Small intestine (tissue), 7 donors: Measurements from ENCODE around the gene POC1A. TPM values are rescaled to one million over a fixed set of nuclear protein-coding genes. Genes with fewer than 3 reads are reported as not detected.

Experiments
- DNase-seq, 2 donors: peaks; one replicate each; pipeline versions ENCODE4 v3.0.0 to v3.0.0-alpha.2; 2013
- FAIRE-seq: peaks from 2 replicates; lab custom pipeline; 2012; peaks lifted over from hg19 to GRCh38; lab: Jason Lieb, UNC
- H3K27ac ChIP-seq, 3 donors: one replicate each; pipeline ENCODE4 v1.5.1; 2013; ENCODE audit warnings: low read length in 2 of 3, mild to moderate bottlenecking in 2 of 3, control low read depth in 1 of 3, inconsistent platforms in 1 of 3, low read depth in 1 of 3, moderate library complexity in 1 of 3
- H3K27me3 ChIP-seq, 3 donors: one replicate each; pipeline ENCODE4 v1.6.1; 2013; ENCODE audit warnings: low read length in 3 of 3, inconsistent platforms in 1 of 3; ENCODE audit not compliant: control insufficient read depth in 3 of 3, insufficient read depth in 3 of 3
- H3K36me3 ChIP-seq, 3 donors: one replicate each; pipeline ENCODE4 v1.6.1; 2013; ENCODE audit warnings: low read length in 3 of 3, inconsistent platforms in 1 of 3, low read depth in 1 of 3, mild to moderate bottlenecking in 1 of 3, moderate library complexity in 1 of 3; ENCODE audit not compliant: control insufficient read depth in 3 of 3, insufficient read depth in 2 of 3
- H3K4me1 ChIP-seq, 3 donors: one replicate each; pipeline ENCODE4 v1.6.1; 2013; ENCODE audit warnings: low read length in 2 of 3, inconsistent platforms in 1 of 3, low read depth in 1 of 3, mild to moderate bottlenecking in 1 of 3, moderate library complexity in 1 of 3; ENCODE audit not compliant: control insufficient read depth in 3 of 3, insufficient read depth in 2 of 3
- H3K4me3 ChIP-seq, 3 donors: one replicate each; pipeline ENCODE4 v1.5.1; 2013; ENCODE audit warnings: low read length in 3 of 3, control low read depth in 1 of 3, inconsistent platforms in 1 of 3, low read depth in 1 of 3, mild to moderate bottlenecking in 1 of 3, moderate library complexity in 1 of 3
- H3K9me3 ChIP-seq, 2 donors: one replicate each; pipeline ENCODE4 v1.6.1; 2013; ENCODE audit warnings: low read depth in 1 of 2, low read length in 1 of 2; ENCODE audit not compliant: control insufficient read depth in 2 of 2, insufficient read depth in 1 of 2
- WGBS, 3 donors: extraction: QIAGEN DNeasy Blood & Tissue Kit; methylation state at CpG; one replicate each; pipeline ENCODE4 v1.1.7; 2013; 5-methylcytosine and 5-hydroxymethylcytosine counted together
- polyA plus RNA-seq, 4 donors: library from polyadenylated mRNA; stranded (reverse) in 3 of 4; unstranded in 1 of 4; fragments of 200-250 nt in 3 of 4; fragments of 120-200 nt in 1 of 4; gene quantifications; one replicate each; pipeline versions ENCODE4 v1.2.1 to v1.2.3, GENCODE V29; 2013
- donor health status: healthy with polysubstance abuse.
- donor health status: control.
- donor health status: control.
- donor health status: Bipolar disorder and iron deficiency.
- donor health status: healthy.

POC1A gene
- polyA plus RNA-seq, 4 donors = 2.7 to 19.4 (median 4.8) TPM

- Histone ChIP-seq H3K27me3 (no peaks in the 10 kb centered on the region), H3K9me3 (no peaks in the 10 kb centered on the region), H3K4me3 (peak overlapping the region; percentile 49 to 84 (median 78)), H3K4me1 (peaks cover 0 to 27% (median 0%) of the 10 kb centered on the region in 3 donors), H3K36me3 (peaks cover 0 to 46% (median 2%) of the 10 kb centered on the region in 3 donors), H3K27ac (peak overlapping the region; percentile 20 to 81 (median 40))
- FAIRE-seq (no peak), DNase-seq (peak in 1 of 2 donors; percentile 17)
- WGBS, 3 donors = 9 to 14% (median 11%) methylated on average over 25 to 26 of the region's 26 CpGs
These were observed 99.3 kb downstream of the POC1A start for GRCh38 chr3:52054661-52055511.

- Histone ChIP-seq H3K27me3 (no peaks in the 10 kb centered on the region), H3K9me3 (no peaks in the 10 kb centered on the region), H3K4me1 (peaks cover 0 to 27% (median 0%) of the 10 kb centered on the region in 3 donors), H3K36me3 (peaks cover 0 to 57% (median 5%) of the 10 kb centered on the region in 3 donors), H3K4me3 (no peak overlapping the region), H3K27ac (peak overlapping the region; percentile 17 to 80 (median 46))
- peak in 1 of 2 donors; percentile 39 for DNase-seq
- FAIRE-seq = no peak
- 80 to 84% (median 82%) methylated on average over 30 to 31 of the region's 31 CpGs for WGBS, 3 donors
These were observed 100.6 kb downstream of the POC1A start for GRCh38 chr3:52053307-52054304.

- Histone ChIP-seq H3K9me3 (no peaks in the 10 kb centered on the region), H3K4me1 (peaks cover 0 to 25% (median 0%) of the 10 kb centered on the region in 3 donors), H3K27me3 (no peaks in the 10 kb centered on the region), H3K27ac (peak overlapping the region; percentile 40 to 80 (median 46)), H3K36me3 (peaks cover 0 to 63% (median 5%) of the 10 kb centered on the region in 3 donors), H3K4me3 (no peak overlapping the region)
- 26 to 65% (median 63%) methylated on average over 10 of the region's 10 CpGs for WGBS, 3 donors
- FAIRE-seq (no peak), DNase-seq (peak; percentile 31 to 45)
These were observed 101.4 kb downstream of the POC1A start for GRCh38 chr3:52052831-52053306.

GRCh38 chr3:52051444-52051843 lies 102.8 kb downstream of the POC1A start:
- H3K36me3 ChIP-seq = peaks cover 0 to 68% (median 5%) of the 10 kb centered on the region in 3 donors
- H3K27me3 ChIP-seq = no peaks in the 10 kb centered on the region
- H3K4me3 ChIP-seq = no peak overlapping the region
- DNase-seq (no peak), FAIRE-seq (no peak)
- 88 to 93% (median 89%) methylated on average over 8 of the region's 8 CpGs for WGBS, 3 donors
- peaks cover 0 to 21% (median 0%) of the 10 kb centered on the region in 3 donors for H3K4me1 ChIP-seq
- peak overlapping the region in 1 of 3 donors; percentile 80 for H3K27ac ChIP-seq
- H3K9me3 ChIP-seq = no peaks in the 10 kb centered on the region

- Histone ChIP-seq H3K4me3 (no peak overlapping the region), H3K36me3 (peaks cover 0 to 68% (median 5%) of the 10 kb centered on the region in 3 donors), H3K27ac (no peak overlapping the region), H3K4me1 (peaks cover 0 to 19% (median 0%) of the 10 kb centered on the region in 3 donors), H3K9me3 (no peaks in the 10 kb centered on the region), H3K27me3 (no peaks in the 10 kb centered on the region)
- no peak for DNase-seq
- WGBS, 3 donors = 92 to 94% (median 93%) methylated on average over 21 of the region's 21 CpGs
- no peak for FAIRE-seq
These were observed 103.7 kb downstream of the POC1A start for GRCh38 chr3:52050571-52050970.

GRCh38 chr3:52049503-52049902 lies 104.7 kb downstream of the POC1A start:
- WGBS, 3 donors = 53 to 80% (median 75%) methylated on average over 1 to 2 of the region's 2 CpGs
- Histone ChIP-seq H3K27ac (no peak overlapping the region), H3K4me1 (peaks cover 0 to 10% (median 0%) of the 10 kb centered on the region in 3 donors), H3K4me3 (no peak overlapping the region), H3K36me3 (peaks cover 0 to 66% (median 5%) of the 10 kb centered on the region in 3 donors), H3K27me3 (no peaks in the 10 kb centered on the region), H3K9me3 (no peaks in the 10 kb centered on the region)
- FAIRE-seq = no peak
- no peak for DNase-seq

GRCh38 chr3:52047295-52047960 lies 106.8 kb downstream of the POC1A start:
- H3K4me1 ChIP-seq = peaks cover 0 to 1% (median 0%) of the 10 kb centered on the region in 3 donors
- H3K27ac ChIP-seq = no peak overlapping the region

More at GRCh38 chr3:52047295-52047960, 106.8 kb downstream of the POC1A start:
- no peaks in the 10 kb centered on the region for H3K9me3 ChIP-seq
- H3K4me3 ChIP-seq = no peak overlapping the region
- H3K27me3 ChIP-seq = peaks cover 0 to 3% (median 0%) of the 10 kb centered on the region in 3 donors
- H3K36me3 ChIP-seq = peaks cover 0 to 45% (median 5%) of the 10 kb centered on the region in 3 donors
- DNase-seq = no peak
- FAIRE-seq = no peak
- WGBS, 3 donors = 78 to 87% (median 85%) methylated on average over 12 to 20 of the region's 20 CpGs
